GM12878 (cell line): ENCODE results near the gene GAK. TPM values are rescaled to one million over a fixed set of nuclear protein-coding genes. Genes with fewer than 3 reads are reported as not detected.

Experiments
- ATAC-seq: fragments of 200-7000 bp; cut with Tn5 transposase; 3 replicates; pipeline ENCODE4 v1.9.1; 2020; ENCODE audit warnings: mild to moderate bottlenecking, moderate library complexity
- BruUV-seq: library from RNA; stranded (reverse); fragments of 400-500 nt; replicated peaks from 2 replicates; lab custom pipeline; 2021; lab: Mats Ljungman, UMichigan
- CTCF ChIA-PET: fragments of 300-600 bp; sonication (Branson Sonifier 250); formaldehyde crosslinking; extraction: SDS; loops from one replicate; lab custom pipeline; 2021; ENCODE audit warnings: inconsistent platforms; lab: Yijun Ruan, JAX
- POLR2A ChIA-PET: fragments of 350-600 bp; formaldehyde crosslinking; extraction: SDS; loops from one replicate; lab custom pipeline; 2021; ENCODE audit warnings: inconsistent platforms; lab: Charles Lee
- RAD21 ChIA-PET: fragments of 300-600 bp; sonication (Branson Sonifier 250); formaldehyde crosslinking; loops from one replicate; lab custom pipeline; 2023; ENCODE audit warnings: antibody characterized with exemption; ENCODE audit not compliant: unreplicated experiment; lab: Charles Lee
- SMC1A ChIA-PET: fragments of 300-600 bp; sonication (Branson Sonifier 250); formaldehyde crosslinking; loops from one replicate; lab custom pipeline; 2023; ENCODE audit not compliant: unreplicated experiment, uncharacterized antibody; lab: Charles Lee
- DNase-seq: peaks from one replicate; pipeline ENCODE4 v3.0.0-alpha.2; 2011; ENCODE audit warnings: low read depth, low spot score
- FAIRE-seq: peaks from 3 replicates; lab custom pipeline; 2011; peaks lifted over from hg19 to GRCh38; lab: Jason Lieb, UNC
- H2AFZ ChIP-seq: 2 replicates; pipeline ENCODE4 v1.6.0; 2011; ENCODE audit warnings: low read depth, low read length, control low read depth; ENCODE audit not compliant: control insufficient read depth
- H3K27ac ChIP-seq: 2 replicates; pipeline ENCODE4 v1.5.1; 2011; ENCODE audit warnings: control low read depth; ENCODE audit not compliant: control insufficient read depth, insufficient read depth
- H3K27me3 ChIP-seq, 2 experiments: replicated peaks in 1 of 2; 2 replicates each; pipeline versions ENCODE4 v1.6.0 to v1.6.1; 2011; ENCODE audit warnings: low read length in 1 of 2; ENCODE audit not compliant: control insufficient read depth in 2 of 2, insufficient read depth in 2 of 2
- H3K36me3 ChIP-seq, 2 experiments: 2 replicates each; pipeline ENCODE4 v1.5.1; 2011; ENCODE audit warnings: low read length in 1 of 2; ENCODE audit not compliant: control insufficient read depth in 2 of 2, insufficient read depth in 2 of 2
- H3K4me1 ChIP-seq: 2 replicates; pipeline ENCODE4 v1.6.1; 2011; ENCODE audit warnings: mild to moderate bottlenecking, low read length, moderate library complexity, mixed read lengths; ENCODE audit not compliant: control insufficient read depth, insufficient read depth
- H3K4me2 ChIP-seq: 2 replicates; pipeline ENCODE4 v1.6.0; 2011; ENCODE audit warnings: control low read depth; ENCODE audit not compliant: control insufficient read depth, insufficient read depth
- H3K4me3 ChIP-seq: fragments of 200-600 bp; sonication (generic); 2 replicates; pipeline ENCODE4 v1.5.1; 2016
- H3K79me2 ChIP-seq: 2 replicates; pipeline ENCODE4 v1.6.0; 2011; ENCODE audit warnings: low read length; ENCODE audit not compliant: control insufficient read depth, insufficient read depth
- H3K9ac ChIP-seq: 2 replicates; pipeline ENCODE4 v1.8.0; 2011; ENCODE audit warnings: low read length, control low read depth, mixed read lengths; ENCODE audit not compliant: control insufficient read depth, insufficient read depth
- H3K9me3 ChIP-seq: replicated peaks from 3 replicates; pipeline ENCODE4 v1.5.1; 2011; ENCODE audit warnings: mild to moderate bottlenecking, low read length; ENCODE audit not compliant: control insufficient read depth, insufficient read depth
- H4K20me1 ChIP-seq: 2 replicates; pipeline ENCODE4 v1.6.0; 2011; ENCODE audit not compliant: control insufficient read depth, insufficient read depth
- ETV6 ChIP-seq, 2 experiments: fragments of 450-650 bp in 1 of 2; IDR thresholded peaks in 1 of 2; conservative IDR thresholded peaks in 1 of 2; 2 replicates each; pipeline ENCODE4 v1.6.1; 2014; ENCODE audit warnings: antibody characterized with exemption in 1 of 2, borderline replicate concordance in 1 of 2, low read depth in 1 of 2, mild to moderate bottlenecking in 1 of 2, moderate library complexity in 1 of 2
- EZH2 ChIP-seq: IDR thresholded peaks from 2 replicates; pipeline ENCODE4 v1.6.1; 2012; ENCODE audit warnings: low read depth, mild to moderate bottlenecking, control low read depth, inconsistent platforms, low read length, borderline replicate concordance; ENCODE audit not compliant: control insufficient read depth
- HCFC1 ChIP-seq: fragments of 150-350 bp; IDR thresholded peaks from 2 replicates; pipeline ENCODE4 v1.6.1; 2014; ENCODE audit warnings: low read length
- HDGF ChIP-seq: fragments of 450-650 bp; IDR thresholded peaks from 2 replicates; pipeline ENCODE4 v1.6.1; 2016; ENCODE audit warnings: antibody characterized with exemption
- NR2C2 ChIP-seq: IDR thresholded peaks from 2 replicates; pipeline ENCODE4 v1.6.1; 2011; ENCODE audit warnings: borderline replicate concordance, low read depth; ENCODE audit not compliant: control insufficient read depth, insufficient read length
- POLR2AphosphoS5 ChIP-seq: IDR thresholded peaks from 2 replicates; pipeline ENCODE4 v1.6.1; 2011; ENCODE audit warnings: mild to moderate bottlenecking, low read length, inconsistent platforms
- RB1 ChIP-seq: fragments of 450-650 bp; formaldehyde crosslinking; IDR thresholded peaks from 2 replicates; pipeline ENCODE4 v1.6.1; 2017; ENCODE audit warnings: mild to moderate bottlenecking, borderline replicate concordance
- RUNX3 ChIP-seq: IDR thresholded peaks from 2 replicates; pipeline ENCODE4 v1.6.1; 2012; ENCODE audit warnings: low read length, inconsistent platforms
- WGBS: methylation state at CpG from one replicate; pipeline ENCODE4 v1.1.6; 2016; ENCODE audit warnings: low lambda C conversion rate; ENCODE audit not compliant: insufficient replicate concordance, insufficient coverage; ENCODE audit errors: missing lambda C conversion rate; 5-methylcytosine and 5-hydroxymethylcytosine counted together
- in situ Hi-C: fragments of 300-500 bp; cut with MboI; formaldehyde crosslinking; loops from 9 replicates; pipeline ENCODE4 v1.14.3; 2018; ENCODE audit warnings: mixed read lengths
- intact Hi-C: fragments of 100-400 bp; cut with micrococcal nuclease; formaldehyde crosslinking; loops from one replicate; pipeline ENCODE4 v1.14.2; 2022; ENCODE audit not compliant: unreplicated experiment
- polyA plus RNA-seq, 11 experiments: library from polyadenylated mRNA; depleted of rRNA in 4 of 11; unstranded in 6 of 11; stranded (reverse) in 5 of 11; fragments of >200 nt; fragmentation: Nextera tagmentation in 4 of 11; fragmentation: Illumina TruSeq in 1 of 11; extraction: Ambion mirVana in 4 of 11; extraction: Trizol in 1 of 11; gene quantifications; 1 replicate in 1 of 11; 2 replicates in 10 of 11; pipeline versions ENCODE4 v1.2.1 to v1.2.3, GENCODE V29; 2011 to 2016; ENCODE audit warnings: inconsistent platforms in 2 of 11, missing spikeins in 2 of 11, low read depth in 1 of 11
- total RNA-seq, 4 experiments: library from RNA; depleted of rRNA in 3 of 4; stranded (reverse); fragments of >200 nt in 3 of 4; fragmentation: Illumina TruSeq in 1 of 4; extraction: Trizol in 1 of 4; gene quantifications; 2 replicates each; pipeline versions ENCODE4 v1.2.1 to v1.2.3, GENCODE V29; 2013 to 2021
- TF ChIP-seq, protein P1 (sequence below): IDR thresholded peaks from 2 replicates; pipeline ENCODE4 v1.6.1; 2011; ENCODE audit warnings: low read depth, mild to moderate bottlenecking, low read length, moderate library complexity, borderline replicate concordance; ENCODE audit errors: extremely low read depth
- TF ChIP-seq, protein P2 (sequence below): IDR thresholded peaks from 2 replicates; pipeline ENCODE4 v1.6.1; 2012; ENCODE audit warnings: low read depth, low read length, improper control_type of control experiment

The GAK gene
- total and polyA plus RNA-seq, 10 of the 15 experiments (the other 5 are each of a cell fraction or from before 2014, with no cell fraction given), result 0.82 to 127 (median 53.8) TPM

GRCh38 chr4:957231-957580 lies 25.1 kb upstream of the GAK start:
- in situ Hi-C loops, result no loop called here
- DNase-seq (no peak), FAIRE-seq (no peak), ATAC-seq (no peak)
- ChIA-PET POLR2A (no interaction called here), CTCF (no interaction called here), RAD21 (no interaction called here), SMC1A (no interaction called here)
- WGBS, result 50% methylated on average over 4 of the region's 8 CpGs
- no peaks in the 10 kb centered on the region for H3K4me1 ChIP-seq
- TF ChIP-seq RUNX3 (no peak), NR2C2 (no peak), RB1 (no peak), POLR2AphosphoS5 (no peak), EZH2 (no peak), HCFC1 (no peak), HDGF (no peak), ETV6 (conservative IDR thresholded peaks at IDR 0.05 in 1 of 2, IDR thresholded peaks at IDR 0.05 in 1 of 2; ENCODE audit: borderline replicate concordance in 1 of 2, low read depth in 1 of 2) (no peak)
- TF ChIP-seq, protein P1, sequence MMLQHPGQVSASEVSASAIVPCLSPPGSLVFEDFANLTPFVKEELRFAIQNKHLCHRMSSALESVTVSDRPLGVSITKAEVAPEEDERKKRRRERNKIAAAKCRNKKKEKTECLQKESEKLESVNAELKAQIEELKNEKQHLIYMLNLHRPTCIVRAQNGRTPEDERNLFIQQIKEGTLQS, result no peak
- TF ChIP-seq, protein P2, sequence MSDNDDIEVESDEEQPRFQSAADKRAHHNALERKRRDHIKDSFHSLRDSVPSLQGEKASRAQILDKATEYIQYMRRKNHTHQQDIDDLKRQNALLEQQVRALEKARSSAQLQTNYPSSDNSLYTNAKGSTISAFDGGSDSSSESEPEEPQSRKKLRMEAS, result no peak
- H3K79me2 ChIP-seq, result no peaks in the 10 kb centered on the region
- intact Hi-C loops, result no loop called here
- no peak overlapping the region for H2AFZ ChIP-seq
- no peaks in the 10 kb centered on the region for H3K9me3 ChIP-seq
- H3K27me3 ChIP-seq, result no peaks in the 10 kb centered on the region
- H4K20me1 ChIP-seq, result no peaks in the 10 kb centered on the region
- no peak overlapping the region for H3K9ac ChIP-seq
- no peaks in the 10 kb centered on the region; a peak in 1 of 4 replicates for H3K36me3 ChIP-seq
- H3K4me2 ChIP-seq, result no peak overlapping the region
- H3K27ac ChIP-seq, result no peak overlapping the region
- H3K4me3 ChIP-seq, result no peak overlapping the region
- BruUV-seq, result no TSS peak
